GM19023 (cell line): ENCODE results near the gene SVIL.
"Not testable (repeated sequence)": the region's sequence is repeated elsewhere in the genome, so short reads cannot be mapped to it uniquely, and the experiment has no call there.

ENCODE experiments used
- ATAC-seq: cut with Tn5 transposase; IDR thresholded peaks from one replicate; pipeline ENCODE4 v1.9.1; 2021; ENCODE audit warnings: mild to moderate bottlenecking, moderate library complexity; ENCODE audit not compliant: unreplicated experiment

Gene SVIL

DNA sequence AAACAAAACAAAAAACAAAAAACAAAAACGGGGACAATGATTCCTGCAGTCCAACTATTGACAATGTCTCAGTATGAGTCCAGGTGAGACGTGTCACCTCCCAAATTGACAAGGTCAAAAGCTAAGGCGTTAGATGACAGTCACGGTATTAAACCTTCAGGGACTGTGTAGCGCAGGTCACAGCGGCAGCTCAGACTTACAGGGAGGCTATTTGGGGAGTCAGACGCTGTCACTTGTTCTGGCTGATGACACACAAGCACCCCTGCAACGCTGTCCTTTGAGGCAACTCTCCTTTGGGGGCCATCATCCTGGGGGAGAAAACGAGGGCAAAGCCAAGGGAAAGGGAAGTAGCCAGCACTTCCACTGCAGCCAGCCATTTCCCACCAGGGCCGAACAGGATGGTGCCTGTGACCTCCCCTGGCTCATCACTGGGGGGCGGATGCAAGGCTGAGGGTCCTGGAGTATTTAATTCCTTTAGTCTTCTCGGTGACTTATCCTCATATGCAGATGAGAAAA is 55.3 kb downstream of the SVIL start:
- ATAC-seq = no peak

DNA sequence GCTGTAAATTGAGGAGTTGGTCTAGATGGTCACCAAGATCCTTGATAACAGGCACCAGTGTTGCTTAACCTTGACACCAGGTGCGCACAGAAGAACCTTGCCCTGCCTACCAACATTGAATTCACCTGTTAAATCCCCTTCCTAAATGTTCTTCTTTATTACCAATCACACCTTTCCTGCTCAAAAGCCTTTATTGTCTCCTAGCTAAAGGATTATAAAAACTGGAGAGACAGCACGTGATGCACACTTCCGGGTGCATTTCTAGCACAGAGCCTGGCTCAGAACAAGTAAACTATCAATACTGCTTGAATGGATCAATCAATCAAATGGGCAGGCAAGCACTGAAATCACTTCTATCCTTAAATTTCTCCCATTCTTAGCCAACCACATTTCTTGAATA is 56.3 kb downstream of the SVIL start:
- no peak for ATAC-seq

DNA sequence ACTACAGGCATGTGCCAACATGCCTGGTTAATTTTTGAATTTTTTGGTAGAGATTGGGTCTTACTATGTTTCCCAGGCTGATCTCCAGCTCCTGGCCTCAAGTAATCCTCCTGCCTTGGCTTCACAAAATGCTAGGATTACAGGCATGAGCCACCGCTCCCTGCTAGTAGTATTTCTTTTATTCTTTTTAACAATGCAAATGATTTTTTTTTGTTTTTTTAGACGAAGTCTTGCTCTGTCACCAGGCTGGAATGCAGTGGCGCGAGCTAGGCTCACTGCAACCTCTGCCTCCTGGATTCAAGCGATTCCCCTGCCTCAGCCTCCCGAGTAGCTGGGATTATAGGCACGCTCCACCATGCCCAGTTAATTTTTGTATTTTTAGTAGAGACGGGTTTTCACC is 58.1 kb downstream of the SVIL start:
- no peak for ATAC-seq

DNA sequence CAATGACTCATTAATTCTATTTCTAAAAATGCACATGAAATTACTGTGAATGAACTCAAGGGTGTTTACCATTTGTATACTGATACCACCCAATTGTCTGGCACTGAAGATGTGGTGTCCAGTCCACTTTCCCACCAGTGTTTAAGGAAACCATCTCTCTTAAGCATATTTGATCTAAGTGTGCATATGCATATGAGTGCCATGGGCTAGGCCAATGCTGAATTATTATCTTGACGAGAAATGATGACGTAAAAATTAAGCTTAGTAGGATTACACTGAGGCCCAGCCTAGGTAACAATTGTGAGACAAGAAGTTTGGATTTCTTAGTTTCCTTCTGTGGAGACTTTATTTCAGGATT is 59.7 kb downstream of the SVIL start:
- no peak for ATAC-seq

DNA sequence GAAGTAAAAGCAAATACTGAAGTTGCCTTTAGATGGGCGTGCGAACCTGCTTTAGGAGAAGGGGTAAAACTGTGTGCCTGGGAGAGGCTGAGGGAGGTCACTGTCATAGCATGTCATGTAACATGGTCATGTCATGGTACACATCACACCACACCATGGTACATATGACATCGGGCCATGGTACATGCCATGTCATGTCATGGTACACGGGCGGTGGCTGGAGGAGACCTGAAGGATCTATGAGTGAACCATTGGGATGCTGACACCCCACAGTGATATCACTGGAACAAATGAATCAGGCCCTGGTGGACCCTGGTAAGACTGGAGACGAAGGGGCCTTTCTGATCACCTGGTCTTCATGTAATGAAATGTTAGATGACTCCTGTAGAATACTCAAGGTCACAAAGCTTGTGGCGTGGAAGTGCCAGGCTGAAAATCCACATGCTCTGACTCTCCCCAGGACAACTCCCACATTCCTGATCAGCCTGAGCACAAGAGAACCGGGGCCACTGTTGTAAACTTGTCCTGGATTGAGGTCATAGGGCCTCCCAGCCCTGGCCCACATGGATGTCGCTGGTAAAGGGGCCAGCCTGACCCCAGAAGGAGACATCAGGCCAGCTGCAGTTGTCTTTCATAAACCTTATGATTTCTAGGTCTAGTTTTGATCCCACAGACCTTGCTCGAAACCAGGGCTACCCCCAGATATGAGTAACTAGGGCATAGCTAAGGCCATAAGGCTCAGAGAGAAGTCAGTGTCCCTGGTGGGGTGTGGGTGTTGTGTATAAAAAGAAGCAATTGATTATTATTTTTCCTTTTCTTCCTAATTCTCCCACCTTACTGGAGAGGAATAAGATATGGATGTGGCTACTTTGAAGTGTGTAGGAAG is 60.3 kb downstream of the SVIL start:
- ATAC-seq = not testable (repeated sequence)

DNA sequence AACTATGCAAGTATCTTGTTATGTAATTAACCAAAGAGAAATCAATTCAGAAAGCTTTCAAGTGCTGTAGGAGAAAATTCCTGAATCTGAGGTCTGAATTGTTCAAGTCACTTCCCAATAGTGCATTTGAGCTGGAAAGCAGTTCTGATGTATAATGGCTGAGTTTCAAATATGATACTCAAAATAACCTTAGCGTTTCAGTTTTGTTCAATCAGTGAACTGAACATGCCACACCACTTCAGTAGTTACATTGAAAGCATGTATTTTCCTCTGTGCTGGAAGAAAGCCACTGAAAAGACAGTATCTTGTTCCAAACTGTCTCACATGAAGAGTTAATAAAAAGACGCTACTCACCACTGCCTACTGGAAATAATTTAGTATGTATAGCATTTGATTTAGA is 64.5 kb downstream of the SVIL start:
- ATAC-seq = not testable (repeated sequence)

DNA sequence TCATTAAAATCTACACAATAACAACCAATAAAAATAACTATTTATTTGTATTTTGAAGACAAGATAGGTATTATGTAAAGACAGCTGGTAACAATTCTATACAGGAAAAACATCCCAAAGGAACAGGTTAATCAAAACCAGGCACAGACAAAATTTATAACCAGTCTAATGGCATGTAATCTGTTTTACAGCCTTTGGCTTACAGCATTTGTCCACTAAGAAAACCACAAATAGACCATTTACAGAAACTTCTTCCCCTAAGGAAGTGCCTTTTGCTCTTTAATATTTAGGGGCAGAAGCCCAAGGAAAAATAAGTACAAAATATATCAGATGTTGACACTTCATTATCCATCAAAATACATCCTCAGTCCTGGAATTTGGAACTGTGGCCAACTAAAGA is 65.0 kb downstream of the SVIL start:
- no peak for ATAC-seq

DNA sequence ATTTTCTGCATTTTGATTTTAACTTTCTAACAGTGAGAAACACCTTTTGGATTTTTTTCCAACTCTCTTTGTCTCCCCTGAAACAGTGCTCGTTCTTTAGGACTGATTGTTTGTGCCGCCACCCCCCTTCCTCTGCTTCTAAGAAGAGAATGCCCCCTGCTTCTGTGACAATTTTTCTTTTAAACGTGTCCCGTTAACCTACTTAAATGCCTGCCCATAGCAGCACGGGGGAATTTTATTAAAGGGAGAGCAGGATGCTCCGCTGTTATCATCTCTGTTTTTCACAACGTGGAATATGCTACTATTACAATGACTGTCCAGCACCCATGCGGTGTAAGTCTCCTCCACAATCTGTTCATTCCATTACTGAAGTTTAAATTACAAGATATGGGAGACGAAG is 67.8 kb downstream of the SVIL start:
- ATAC-seq = no peak

DNA sequence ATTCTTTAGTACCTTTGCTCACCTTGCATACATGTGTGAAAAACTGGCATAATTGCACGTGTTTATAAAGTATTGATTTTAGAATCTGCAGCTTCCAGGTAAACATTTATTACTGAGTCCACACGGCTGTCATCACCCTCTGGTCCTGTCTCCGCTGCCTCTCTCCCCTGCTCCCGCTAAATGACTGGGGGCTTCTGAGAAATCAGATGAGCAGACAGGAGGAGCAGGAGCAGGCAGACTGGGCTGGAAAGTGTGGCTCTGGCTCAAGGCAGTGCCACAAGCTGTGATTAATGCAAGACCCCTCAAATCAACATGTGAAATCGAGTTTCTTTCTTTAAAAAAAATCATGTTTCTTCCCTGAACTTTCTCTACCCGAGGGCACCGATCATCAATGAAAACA is 68.6 kb downstream of the SVIL start:
- ATAC-seq = not testable (repeated sequence)

DNA sequence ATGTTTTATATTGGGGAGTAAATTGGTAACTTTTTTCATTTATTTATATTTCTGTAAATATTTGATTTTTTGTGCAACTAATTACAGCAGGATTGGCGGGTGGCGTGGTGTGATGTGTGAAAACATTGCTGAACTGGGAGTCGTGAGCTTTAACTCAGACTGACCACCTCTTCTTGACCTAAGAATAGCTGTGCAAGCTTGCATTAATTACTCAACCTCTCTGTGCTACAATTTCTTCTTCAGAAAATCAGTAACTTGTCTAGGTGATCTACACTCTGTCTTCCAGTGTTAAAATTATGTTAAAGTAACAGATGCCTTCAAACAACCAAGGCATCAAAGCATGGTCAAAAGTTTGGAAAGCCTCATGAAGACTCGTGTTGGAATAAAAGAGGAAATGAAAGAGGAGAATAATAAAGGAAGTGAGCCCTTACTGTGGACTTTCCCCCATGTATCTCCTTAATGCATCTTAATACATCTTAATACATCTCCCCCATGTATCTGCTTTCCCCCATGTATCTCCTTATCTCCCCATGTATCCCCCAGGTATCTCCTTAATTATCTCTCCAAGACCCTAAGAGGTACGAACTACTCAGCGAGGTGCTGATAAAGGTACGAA is 71.2 kb downstream of the SVIL start:
- no peak for ATAC-seq

DNA sequence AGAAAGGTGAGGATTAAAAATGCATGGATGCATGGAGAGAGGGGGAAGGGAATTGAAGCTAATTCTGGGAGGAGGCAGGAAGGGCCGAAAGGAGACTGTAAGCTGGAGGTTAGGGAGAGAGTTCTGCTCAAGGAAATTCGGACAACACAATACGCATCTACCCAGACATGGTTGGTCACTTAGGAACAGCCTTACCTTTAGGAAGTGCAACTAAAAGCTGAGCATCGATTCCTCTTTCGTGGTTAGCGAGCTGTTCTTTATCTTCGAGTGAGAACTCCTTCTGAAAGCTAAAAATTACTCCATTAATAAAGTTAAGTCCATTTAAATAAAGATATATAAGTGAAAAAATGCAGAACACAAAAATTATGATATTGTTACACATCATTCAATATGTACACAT is 71.8 kb downstream of the SVIL start:
- ATAC-seq = not testable (repeated sequence)

DNA sequence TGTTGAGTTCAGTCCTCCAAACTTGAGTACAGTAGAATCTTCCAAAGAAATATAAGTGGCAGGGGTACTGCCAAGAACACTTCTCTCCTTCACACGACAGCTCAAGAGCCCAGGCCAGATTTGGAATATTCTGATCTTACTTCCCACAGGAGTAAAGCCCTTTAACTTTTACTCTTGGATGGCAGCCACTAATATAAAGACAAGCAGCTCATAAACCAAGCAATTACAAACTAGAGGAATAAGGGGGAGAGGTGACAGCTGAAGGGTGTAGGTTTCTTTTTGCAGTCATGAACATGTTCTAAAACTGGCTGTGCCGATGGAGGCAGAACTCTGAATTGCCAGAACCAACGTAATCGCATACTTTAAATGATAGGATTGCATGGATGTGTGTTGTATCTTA is 74.8 kb downstream of the SVIL start:
- ATAC-seq = no peak

DNA sequence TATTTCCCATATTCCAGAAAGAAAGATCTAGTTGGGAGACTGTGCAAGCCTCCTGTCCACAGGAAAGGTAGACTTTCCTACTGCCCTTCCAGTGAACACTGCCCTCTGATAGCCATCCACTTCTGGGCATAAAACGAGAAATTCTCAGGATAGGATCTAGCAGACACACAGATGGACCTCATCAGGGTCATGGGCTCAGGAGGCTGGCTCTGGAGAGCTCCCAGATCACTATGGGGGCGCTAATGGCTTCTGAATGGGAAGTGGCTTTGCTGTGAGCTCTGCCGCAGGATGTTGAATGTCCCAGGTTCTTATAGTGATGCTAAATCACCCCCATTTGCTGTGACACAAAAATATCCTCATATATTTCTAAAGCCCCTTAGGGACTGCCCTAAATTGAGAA is 77.1 kb downstream of the SVIL start:
- no peak for ATAC-seq

DNA sequence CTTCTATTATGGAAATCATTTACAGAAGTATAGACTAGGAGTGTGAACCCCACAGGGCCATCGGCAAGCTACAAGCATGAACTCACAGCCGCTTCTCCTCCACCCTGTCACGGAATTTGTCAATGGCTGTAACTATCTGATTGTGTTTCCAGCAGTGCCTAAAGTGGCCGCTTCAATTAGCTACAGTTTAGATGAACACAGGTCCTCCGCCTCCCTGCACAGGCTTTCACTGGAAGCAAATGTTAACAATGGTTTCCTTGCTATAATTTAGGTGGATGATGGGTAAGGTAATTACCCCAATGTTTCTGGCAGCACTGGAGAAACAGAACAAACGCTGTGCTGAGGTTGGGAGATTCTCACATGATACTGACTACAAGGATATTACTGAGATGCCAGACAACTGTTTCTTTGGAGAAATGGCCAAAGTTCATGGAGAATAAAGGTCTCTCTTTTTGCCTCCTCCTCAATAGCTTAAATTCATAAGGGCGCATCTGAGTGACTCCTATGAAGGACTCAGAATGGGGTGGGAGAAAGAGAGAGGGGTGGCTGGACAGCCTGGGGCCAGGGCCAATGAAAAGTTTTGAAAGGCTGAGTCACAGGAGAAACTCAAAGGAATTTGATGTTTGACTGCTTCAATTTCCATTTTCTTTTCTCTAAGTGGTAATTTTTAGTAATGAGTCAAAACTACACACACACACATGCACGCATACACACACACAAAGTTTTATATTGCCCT is 78.9 kb downstream of the SVIL start:
- ATAC-seq = no peak

DNA sequence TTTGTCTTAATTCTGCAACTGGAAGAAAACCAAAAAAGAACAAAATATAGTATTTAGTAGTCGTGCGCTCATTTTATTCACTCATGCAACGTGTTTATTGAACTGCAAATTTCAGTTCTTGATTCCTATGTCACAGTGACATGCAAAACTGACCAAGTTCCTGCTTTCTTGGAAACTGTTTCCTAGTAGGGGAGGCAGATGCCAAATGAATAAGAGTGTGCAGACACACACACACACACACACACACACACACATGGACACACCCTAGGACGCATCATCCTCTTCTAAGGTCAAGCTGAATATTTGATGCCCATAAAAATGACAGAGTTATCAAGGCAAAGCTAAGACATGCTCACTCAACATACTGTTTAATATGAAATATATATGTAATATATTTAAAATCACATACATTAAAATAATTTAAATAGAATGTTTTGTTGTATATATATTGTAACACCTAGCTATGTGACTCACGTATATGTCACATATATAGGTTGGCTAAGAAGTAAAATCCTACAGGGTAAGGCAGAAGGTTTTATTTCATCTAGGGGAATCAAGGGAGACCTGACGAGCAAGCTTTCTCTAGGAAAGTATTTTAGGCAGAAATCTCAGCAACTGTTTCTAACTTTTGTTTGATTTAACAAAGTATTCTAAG is 79.6 kb downstream of the SVIL start:
- no peak for ATAC-seq

DNA sequence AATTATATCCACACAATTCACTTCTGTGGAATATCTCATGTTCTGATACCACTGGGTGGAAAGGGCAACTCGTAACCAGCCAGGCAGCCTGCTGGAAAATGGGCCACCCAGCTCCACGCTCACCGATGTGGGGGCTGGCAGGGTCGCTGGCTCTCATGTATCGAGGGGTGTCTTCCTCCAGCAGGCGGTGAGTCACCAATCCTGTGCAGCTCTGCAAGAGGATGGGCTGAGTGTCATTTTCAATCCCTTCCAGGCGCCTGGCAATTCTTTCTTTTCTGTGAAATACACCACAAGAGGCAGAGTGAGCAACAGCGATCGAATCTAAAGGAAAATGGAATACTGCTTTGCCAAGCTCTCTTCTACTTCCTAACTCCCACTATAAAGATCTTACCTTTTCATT is 80.1 kb downstream of the SVIL start:
- no peak for ATAC-seq

DNA sequence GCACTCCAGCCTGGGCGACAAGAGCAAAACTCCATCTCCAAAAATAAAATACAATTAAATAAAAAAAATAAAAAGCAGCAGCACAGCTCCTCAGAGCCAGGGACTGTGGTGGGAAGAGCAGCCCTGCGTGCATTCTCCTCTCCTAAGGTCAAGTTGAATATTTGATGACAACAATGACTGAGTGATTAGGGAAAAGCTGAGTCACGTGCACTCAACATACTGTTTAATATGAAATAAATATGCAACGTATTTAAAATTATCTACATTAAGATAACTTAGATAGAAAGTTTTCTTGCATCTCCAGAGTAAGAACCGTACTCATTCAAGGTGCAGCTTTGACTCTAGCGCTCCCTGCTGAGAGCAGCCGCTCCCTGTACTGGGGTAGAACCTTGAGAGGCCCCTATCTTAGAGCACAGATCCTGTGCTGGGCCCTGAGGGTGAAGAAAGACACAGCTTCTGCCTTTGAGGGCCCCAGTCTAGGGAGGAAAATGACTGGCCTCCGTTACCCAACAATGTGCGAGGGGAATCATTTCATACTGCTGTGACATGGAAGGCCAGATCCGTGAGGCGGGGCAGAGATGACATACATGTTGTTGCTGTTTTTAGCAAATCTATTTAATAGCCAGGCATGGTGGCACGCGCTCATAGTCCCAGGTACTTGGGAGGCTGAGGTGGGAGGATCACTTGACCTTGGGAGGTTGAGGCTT is 81.1 kb downstream of the SVIL start:
- no peak for ATAC-seq

DNA sequence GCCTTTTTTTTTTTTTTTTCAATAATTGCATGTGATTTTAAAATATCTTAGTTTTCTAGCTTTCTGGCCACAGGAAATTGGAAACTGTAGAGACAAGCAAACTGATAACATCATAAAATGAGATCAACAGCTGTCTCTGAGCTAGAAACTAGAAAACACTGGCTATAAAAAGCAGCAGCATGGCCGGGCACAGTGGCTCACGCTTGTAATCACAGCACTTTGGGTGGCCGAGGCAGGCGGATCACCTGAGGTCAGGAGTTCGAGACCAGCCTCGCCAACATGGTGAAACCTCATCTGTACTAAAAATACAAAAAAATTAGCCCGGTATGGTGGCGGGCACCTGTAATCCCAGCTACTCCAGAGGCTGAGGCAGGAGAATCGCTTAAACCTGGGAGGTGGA is 81.7 kb downstream of the SVIL start:
- ATAC-seq = not testable (repeated sequence)

DNA sequence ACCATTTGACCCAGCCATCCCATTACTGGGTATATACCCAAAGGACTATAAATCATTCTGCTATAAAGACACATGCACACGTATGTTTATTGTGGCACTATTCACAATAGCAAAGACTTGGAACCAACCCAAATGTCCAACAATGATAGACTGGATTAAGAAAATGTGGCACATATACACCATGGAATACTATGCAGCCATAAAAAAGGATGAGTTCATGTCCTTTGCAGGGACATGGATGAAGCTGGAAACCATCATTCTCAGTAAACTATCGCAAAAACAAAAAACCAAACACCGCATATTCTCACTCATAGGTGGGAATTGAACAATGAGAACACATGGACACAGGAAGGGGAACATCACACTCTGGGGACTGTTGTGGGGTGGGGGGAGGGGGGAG is 85.3 kb downstream of the SVIL start:
- not testable (repeated sequence) for ATAC-seq

DNA sequence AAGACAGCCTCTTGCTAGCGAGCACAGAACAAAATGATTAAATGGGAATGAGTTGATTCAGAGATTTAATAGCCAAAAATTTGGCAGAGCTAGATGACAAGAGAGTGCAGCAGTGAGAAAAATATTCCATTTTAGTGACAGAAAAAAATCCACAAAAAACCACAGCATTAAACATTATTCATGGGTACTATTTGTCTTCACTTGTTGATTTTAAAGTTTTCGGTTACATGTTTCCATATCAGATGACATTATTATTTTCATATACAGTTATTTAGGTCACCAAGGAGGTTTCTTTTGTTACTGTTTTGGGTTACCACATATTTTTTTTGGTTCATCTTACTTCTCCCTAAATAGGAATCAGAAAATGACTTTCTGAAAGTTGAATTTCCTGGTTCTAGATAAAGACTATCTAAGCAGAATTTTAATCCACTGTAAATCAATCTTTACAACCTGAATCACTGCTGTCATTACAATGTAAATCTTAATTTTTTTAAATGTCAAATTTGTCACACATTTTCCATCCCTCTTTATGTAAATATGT is 87.9 kb downstream of the SVIL start:
- no peak for ATAC-seq
